GM18861 (cell line): ENCODE results near the gene FMN1.
A peak's percentile ranks its signal among the peaks of the same experiment; 100 is the strongest.
"Not testable (repeated sequence)": the region's sequence is repeated elsewhere in the genome, so short reads cannot be mapped to it uniquely, and the experiment has no call there.

Source experiments
- ATAC-seq: cut with Tn5 transposase; IDR thresholded peaks from one replicate; pipeline ENCODE4 v1.9.1; 2021; ENCODE audit not compliant: unreplicated experiment

FMN1 gene

DNA sequence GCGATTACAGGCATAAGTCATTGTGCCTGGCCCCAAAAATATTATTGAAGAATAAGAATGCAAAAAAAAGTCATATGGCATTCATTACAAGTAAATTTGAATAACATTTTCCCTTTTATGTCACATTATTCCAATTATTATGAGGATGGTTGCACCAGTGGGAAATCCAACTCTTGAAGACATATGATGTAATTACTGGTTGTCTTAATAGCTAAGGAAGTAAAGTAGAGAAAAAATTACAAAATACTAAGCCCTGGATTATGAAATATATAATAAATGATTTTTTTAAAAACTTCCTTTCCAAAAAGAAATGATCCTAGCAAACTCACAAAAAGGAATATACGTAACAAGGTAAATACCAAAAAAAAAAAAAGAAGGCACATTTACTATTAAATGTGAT is 98.9 kb downstream of the FMN1 start:
- no peak for ATAC-seq

DNA sequence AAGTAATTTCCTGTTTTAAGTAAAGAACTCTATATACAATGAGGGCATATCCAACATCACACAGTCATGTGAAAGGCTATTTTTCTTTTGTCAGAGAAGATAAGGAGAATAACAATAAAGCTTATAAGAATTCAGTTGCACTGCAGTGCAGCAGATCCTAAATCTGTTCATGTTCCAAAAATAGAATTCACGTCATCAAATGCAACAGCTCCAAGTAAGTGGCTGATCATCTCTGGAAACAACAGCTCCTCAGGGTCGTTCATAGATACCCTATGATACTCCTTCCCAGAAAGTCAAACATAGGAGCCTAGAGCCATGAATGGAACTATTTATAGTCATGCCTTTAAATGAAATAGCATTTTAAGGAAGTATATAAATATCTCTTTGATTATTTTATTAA is 100.2 kb downstream of the FMN1 start:
- ATAC-seq, result no peak

DNA sequence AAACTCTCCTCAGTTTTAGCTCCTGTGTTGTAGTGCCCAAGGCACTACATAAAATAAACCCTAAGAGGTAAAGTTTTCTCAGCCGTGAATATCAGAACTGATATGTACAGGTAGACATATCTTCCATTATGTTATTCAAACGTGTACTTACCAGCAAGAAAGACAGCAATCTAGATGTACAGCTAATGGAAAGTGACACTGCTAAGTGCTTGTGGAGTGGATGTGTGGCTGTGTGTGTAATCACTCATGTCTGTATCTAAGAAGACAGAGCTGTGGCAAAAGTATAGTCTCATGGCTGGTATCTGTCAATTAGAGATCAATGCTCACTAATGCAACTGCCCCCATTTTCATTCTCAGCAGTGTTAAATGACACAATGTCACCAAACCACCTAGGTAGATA is 101.3 kb downstream of the FMN1 start:
- no peak for ATAC-seq

DNA sequence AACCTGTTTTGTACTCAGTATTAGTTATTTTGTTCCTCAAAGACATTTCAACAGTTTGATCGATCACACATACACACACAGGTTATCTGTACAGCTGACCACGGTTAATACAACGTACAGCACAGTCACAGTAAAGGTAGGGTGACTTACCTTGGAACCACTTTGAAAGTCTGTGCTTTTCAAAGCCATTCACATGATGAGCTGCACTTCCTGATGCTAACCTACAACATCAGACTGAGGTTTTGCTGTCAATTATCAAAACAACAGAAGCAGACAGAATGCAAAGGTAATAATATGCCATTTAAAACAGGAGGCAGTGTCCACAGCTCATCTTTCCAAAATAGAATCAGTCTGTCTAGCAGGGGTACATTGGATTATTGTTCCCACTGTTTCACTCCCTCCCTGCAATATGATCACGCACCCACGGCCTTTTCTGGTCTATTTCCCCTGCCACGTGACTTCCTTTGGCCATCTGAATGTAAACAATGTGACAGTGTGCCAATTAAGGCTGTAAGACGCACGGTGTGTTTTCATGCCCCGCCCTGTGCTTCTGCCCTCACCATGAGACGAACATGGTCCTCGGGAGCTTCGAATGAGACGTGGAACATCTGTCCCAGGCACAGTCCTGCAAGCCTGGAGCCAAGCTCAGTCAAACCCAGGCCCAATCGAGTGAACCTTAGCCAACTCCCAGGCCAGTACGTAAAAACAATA is 102.4 kb downstream of the FMN1 start:
- ATAC-seq, result no peak

DNA sequence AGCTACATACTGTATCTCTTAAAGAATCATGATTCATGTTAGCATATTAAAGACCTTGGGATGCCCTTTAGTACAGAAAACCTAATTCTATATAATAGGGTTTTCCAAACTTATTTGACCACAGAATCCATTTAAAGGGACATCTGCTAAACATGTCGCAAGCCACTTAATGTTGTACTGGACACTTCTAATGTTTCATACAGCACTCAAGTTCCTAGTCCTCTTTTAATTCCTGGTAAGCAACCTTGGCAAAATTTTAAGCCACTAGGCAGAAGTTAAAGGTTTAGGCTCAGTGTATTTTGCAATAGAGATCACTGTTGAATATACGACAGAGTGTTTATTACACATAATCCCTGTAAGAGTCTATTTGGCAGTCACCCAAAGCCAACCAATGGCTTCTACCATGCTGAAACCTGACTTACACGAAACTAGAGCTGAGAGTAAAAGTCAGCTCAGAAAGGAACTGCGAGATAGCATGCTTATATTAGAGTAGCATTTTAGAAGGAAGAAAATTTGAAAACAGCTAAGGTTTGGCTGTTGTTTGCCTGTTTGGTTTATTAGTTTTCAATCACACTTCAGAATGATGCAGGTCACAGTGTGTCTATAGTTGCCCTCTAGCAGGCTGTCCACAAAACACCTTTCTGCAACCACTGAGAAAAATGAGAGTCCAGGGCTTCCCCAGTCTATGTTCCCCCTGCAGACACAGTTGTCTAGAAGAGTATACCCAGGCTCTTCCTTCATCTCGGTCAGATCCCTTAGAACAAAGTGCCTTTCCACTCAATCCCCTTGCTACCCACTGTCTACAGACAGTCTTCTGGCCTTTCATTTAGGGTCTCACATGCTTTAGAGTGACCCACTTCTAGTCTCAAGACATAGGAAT is 104.4 kb downstream of the FMN1 start:
- ATAC-seq, result no peak

DNA sequence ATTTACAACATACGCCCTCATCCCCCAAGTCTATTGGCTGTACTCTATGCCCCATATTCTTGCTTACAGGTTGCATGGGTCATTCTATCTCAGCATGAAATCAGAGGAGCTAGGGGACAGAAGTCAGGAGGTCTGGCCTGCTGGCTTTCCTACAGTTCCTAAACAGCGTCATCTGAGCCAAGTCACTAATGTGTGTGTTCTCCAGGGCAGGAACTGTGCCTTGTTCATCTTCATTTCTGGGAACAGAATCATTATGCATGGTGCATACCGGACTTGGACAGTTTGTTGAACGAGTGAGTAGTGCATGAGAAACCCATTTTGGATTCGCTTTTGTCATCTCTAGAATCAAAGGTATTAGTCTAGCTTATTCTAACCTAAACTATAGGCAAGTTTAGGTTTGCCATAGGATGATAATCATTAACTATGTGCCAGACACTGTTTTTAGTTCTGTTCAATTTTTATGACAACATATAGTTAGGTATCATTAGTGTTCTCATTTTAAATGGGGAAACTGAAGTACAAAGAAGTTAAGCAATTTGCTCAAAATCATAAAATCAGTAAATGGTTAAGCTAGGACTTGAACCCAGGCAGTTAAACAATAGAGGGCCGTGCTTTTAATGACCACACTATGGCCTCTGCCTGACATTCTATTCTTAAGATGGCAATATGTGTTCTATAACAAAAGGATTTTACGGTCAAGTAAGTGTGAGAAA is 105.2 kb downstream of the FMN1 start:
- ATAC-seq, result no peak

DNA sequence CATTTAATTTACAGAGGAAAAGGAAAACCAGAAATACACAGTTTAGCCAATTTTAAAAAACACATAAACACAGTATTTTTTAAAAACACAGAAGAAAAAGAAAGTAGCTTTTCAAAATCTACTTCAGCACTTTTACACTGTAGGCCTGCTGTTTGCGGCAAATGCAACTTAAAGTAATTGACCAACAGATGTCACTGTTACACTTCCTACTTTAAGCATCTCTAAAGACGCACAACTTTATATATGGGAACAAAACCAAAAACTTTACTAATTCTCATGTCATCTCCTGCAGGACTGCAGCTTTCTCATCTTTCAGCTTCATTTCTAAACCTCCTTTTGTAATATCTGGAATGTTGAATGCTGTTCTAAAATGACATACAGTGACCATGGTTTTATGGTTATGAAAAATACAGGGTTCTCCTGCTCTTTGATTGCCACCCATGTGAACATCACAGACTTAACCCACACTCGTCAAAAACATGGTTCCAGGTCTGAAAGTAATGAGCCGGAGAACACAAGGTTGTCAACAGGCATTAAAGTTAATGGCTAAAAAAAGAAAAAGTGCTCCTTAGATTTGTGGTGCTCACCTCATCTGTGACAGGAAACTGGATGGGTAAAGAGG is 107.9 kb downstream of the FMN1 start:
- no peak for ATAC-seq

DNA sequence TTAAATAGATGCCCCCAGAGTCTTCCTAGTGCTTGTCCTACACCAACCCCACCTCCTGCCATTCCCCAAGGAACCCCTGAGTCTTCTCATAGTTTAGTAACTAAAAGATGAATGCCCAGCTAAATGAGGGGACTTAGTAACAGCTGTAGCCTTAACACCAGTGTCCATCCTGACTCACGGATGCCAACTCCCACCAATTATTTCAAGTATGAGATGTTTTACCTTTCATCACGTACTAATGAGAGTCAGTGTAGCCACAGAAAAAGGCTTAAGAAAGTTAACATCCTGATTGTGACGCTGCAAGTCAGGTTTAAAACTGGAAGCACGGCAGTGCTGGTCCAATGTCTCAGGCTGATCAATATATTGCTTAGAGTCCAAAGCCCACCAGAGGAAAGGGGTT is 109.9 kb downstream of the FMN1 start:
- no peak for ATAC-seq

DNA sequence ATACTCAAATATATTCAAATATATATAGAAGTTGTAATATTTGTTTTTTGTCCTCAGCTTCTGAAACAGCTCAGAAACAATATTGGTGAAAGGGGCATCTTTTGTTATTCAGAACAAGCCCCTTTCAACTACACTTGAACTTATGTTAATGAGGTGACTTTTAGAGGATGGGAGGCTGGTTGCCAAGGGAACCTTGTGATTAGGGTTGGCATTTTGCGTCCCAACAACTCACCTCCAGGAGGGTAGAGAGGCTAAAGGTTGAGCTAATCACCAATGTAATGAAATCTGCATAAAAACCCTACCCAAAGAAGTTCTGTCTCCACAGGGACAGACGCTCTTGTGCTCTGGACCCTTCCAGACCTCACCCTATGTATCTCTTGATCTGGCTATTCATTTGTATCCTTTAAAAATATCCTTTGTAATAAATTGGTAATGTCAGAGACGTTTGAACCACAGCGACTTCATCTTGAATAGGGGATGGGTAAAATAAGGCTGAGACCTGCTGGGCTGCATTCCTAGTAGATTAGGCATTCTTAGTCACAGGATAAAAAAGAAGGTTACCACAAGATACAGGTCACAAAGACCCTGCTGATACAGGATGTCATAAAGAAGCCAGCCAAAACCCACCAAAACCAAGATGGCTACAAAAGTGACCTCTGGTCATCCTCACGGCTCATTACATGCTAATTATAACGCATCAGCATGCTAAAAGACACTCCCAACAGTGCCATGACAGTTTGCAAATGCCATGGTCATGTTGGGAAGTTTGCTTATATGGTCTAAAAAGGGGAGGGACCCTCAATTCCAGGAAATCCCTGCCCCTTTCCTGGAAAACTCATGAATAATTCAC is 111.1 kb downstream of the FMN1 start:
- no peak for ATAC-seq

DNA sequence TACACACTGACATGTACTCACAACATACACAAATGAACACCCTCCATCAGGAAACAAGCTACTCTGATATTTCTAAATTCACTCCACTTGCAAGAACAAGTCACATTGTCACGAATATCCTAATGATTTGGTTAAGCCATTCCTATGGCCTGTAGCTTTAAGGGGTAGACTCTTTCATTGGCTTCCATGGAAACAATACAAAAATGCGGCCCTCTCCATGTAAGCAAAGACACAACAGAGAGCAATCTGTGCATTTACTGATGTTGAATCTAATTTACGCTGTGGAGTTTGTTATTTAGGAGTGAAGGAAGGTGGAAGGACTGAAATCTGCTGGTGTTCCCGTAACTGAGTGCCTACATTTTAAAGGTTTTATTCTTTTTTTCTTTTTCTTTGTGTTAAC is 114.5 kb downstream of the FMN1 start:
- ATAC-seq, result no peak

DNA sequence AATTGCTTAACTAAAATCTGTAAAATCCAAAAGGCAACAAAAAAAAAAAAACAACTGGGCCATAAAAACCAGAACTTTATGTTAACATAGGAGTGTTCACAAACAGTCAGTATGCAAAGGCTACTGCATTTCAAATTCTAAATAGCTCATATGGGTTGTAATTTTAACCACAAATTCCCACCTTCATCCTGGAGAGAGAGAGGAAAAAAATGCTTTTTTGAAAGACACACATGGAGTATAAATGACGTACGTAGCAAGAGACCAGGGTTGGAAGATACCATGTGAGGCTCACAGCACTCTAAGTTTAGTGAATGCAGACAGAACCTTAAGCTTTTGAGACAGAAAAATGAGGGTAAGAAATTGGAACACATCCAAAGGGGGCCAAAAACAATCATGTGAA is 115.9 kb downstream of the FMN1 start:
- ATAC-seq, result no peak

DNA sequence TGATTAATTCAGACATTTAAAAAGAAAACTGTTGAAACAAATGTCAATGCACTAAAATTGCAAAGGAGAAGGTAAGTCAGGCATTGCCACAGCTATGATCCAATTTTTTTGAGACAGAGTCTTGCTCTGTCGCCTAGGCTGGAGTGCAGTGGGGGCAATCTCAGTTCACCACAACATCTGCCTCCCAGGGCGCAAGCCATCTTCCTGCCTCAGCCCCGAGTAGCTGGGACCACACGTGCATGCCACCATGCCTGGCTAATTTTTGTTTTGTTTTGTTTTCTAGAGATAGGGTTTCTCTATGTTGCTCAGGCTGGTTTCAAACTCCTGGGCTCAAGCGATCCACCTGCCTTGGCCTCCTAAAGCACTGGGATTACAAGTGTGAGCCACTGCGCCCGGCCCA is 117.6 kb downstream of the FMN1 start:
- no peak for ATAC-seq

DNA sequence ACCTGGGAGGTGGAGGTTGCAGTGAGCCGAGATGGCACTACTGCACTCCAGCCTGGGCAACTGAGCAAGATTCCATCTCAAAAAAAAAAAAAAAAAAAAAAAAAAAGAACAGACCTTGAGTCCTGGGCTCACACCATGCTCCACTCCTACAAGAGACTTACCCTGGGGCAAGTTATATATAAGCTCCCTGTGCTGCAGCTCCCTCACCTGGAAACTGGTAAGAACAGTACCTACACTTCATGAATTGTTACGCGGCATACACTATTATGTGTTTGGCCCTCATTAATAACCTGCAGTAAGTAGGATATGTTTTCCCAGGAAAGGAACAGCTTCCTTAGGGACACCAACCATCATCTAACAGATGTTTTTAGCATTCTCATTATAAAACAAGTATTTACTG is 119.6 kb downstream of the FMN1 start:
- ATAC-seq, result no peak

DNA sequence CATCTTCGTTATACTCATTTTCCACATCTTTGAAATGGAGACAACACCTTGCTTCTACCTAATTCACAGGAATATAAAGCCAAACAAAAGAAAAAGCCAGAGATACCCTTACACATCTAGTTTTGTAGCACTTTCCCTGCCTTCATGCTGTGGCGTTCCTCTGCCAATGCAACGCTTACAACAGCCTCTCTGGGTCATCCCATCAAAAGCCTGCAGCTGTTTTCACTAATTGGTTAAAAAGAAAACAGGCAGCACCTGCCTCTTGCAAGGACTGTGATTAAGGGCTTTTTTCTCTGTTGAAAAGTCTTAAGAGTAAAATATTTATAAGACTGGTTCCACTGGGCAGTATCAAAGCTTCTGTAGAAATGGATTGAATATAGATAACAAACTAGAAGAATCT is 120.3 kb downstream of the FMN1 start:
- ATAC-seq, result no peak

DNA sequence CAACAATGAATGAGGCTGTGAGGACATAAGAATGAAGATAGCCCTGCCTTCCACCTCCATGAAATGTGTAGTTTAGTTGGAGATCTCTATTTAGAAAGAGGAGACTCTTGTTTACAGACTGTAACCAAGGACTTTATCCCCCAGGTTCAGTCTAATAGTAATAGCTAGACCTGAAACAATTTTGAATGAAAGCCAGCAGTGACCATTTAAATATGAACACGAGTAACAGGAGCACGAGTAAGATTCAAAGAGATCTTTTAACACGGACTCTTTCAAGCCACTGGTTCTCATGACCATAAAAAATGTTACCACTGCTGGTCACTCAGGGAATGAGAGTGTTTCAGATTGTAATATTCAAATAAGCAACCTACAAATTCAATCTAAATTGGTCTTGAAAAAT is 123.1 kb downstream of the FMN1 start:
- no peak for ATAC-seq

DNA sequence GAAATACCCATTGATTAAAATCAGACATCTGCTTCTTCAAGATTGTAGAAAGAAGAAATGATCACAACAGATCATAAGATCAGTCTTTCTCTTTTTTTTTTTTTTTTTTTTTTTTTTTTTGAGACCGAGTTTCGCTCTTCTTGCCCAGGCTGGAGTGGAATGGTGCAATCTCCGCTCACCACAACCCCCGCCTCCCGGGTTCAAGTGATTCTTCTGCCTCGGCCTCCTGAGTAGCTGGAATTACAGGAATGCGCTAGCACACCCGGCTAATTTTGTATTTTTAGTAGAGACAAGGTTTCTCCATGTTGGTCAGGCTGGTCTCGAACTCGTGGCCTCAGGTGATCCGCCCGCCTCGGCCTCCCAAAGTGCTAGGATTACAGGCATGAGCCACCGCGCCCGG is 124.6 kb downstream of the FMN1 start:
- ATAC-seq, result not testable (repeated sequence)

DNA sequence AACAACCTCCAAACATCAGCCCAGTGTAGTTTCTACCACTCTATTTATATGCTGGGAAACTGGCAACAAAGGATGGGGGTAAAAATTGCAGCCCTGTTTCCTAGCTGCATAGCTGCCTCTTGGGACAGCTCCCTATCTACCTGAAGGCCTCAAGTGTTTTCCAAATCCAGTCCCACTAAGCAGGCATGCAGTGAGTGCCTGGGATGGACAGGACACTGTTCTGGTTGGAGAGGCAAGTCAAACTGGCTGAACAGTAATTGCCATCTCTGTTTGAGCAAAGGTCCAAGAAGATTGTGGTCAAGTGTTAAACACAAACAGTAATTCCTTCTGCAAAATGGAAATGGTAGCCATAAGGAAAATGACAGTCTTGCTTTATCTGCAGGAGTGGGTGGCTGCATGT is 125.4 kb downstream of the FMN1 start:
- ATAC-seq, result no peak

DNA sequence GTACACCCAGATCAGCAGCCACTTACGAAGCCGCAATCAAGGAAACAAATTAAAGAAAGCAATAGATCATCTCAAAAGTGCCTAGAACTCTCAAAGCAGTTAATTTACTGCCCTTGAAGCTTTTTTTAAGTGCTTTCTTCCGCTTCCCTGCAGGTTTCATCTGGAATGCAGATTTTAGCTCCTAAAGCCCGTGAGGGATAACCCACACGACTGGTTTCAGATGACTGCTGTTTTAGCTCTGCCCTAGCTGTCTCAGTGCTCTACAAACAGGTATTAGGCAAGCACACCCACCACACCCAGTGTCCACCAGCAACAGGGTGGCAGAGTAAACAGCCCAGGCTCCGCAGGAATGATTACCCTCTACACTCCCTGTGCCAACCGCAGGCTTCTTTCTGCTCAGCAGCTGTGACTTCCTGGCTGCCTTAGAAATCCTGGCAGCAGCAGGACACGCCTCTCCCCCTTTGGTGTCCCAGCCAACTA is 126.0 kb downstream of the FMN1 start:
- ATAC-seq, result no peak

DNA sequence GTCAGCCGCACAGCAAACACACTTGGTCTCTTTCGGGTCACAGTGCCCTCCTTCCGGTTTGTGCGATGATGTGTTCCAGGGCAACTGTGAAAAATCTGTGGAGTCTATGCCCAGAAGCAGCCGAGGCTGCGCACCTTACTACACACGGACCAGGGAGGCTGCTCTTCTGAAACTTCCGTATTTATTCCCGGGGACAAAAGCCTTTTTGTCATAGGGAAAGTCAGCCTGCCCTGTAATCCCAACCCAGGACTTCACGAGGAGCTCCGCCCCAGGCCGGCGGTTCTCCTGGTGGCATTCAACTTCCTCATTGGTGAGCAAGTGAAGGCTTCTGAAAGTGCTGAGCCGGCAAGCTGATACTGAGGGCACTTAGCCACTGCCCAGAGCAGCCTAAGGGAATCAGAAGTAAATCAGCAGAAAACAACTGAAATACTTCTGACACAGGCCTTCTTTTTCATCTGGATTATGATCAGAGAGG is 126.5 kb downstream of the FMN1 start:
- peak; percentile 46 for ATAC-seq

DNA sequence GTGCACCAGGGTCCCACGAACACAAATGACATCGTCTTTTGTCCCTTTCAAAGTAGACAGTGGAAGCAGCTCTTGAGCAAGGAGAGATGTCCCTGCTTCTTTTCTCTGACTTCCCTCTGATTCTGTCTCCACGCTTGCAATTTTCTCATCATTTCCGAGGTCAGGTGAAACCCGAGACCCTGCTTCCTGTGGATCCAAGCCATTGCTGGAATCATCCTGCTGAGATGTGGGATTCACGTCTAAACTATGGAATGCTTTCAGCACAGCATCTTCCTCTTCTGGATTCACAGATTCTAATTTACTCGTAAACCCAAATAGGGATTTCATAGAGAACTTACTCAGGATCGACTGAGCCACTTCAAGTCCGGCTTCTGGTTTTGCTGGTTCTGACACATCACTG is 127.1 kb downstream of the FMN1 start:
- no peak for ATAC-seq
